COLO829 (cell line): ENCODE data around the gene LYZ.

ENCODE experiments used
- DNase-seq: peaks from one replicate; pipeline ENCODE4 v3.0.0; 2012; ENCODE audit warnings: low spot score

Gene LYZ

DNA sequence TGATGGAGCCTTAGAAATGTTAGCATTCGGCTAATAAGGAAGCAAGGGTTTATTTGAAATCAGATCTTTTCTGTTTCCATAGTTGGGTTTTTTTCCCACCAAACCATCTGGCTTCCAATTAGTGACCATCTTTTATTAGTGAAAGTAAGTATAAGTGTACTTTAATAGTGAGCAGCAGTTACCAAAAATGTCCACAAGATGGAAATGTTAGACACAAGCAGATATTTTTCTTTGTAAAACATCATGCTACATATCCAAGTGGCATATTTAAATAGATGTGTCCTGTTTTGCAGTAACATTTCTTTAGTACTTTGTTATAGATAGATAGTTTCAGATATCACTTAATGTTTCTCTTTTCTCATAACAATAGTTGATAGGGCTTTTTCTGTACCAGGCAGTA lies 40.2 kb downstream of the LYZ start:
- no peak for DNase-seq

DNA sequence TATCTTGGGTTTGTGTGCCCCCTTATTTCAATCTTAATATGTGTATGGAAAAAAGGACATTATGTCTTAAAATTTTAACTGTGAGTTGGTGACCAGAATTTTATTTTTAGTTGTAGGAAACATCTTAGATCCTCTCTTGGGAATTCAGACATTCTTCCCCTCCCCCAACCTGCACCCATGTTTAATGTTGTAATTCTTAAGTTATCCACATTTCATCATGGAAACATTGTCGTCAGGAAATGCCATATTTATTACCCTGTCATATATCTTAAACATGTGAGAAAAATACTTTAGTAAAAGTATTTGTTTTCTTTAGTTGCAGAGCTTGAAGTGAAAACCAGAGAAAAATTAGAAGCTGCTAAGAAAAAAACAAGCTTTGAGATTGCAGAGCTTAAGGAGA lies 41.6 kb downstream of the LYZ start:
- DNase-seq, result no peak

DNA sequence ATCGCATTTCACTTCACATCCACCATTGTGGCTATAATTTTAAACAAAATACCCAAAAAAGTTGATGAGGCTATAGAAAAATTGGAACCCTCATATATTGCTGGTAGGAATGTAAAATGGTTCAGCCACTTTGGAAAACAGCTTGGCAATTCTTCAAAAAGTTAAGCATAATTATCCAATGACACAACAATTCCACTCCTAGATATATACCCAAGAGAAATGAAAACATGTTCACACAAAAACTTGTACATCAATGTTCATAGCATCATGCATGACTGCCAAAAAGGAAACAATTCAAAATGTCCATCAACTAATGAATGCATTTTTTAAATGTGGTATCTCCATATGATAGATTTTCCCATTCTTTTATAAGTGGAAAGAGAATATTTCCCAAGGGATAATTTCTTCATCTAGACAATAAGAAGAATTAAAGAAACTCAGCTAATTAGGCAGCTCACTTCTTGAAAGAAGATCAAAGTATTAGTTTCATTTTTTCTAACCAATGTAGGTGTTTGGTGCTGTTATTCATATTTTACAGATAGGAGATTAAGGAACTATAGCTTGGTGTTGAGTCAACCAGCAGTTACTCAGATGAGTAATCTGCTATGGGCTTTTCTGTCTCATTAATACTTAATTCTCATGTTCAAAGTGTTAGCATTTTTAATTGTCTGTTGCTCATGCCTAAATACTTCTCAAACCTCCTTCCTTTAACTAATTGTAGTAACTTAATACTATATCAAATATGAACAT lies 44.2 kb downstream of the LYZ start:
- DNase-seq, result no peak

DNA sequence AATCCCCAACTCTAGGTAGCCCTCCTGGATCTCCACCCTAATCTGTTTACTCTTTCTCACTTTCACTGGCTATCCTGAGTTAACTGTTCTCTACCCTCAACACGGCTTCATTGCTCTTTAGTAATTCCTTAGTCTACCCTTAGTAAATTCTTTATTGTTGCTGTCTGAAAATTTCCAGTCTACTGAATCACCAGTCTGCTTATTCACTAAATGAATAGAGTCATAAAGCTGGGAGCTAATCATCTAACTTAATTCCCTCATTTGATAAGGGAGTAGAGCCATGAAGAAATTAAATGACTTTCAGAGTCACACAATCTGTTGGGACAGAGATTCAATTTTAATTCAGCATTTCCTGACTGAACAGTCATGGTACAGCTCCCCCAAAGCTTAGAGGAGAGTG lies 47.9 kb downstream of the LYZ start:
- DNase-seq, result no peak

DNA sequence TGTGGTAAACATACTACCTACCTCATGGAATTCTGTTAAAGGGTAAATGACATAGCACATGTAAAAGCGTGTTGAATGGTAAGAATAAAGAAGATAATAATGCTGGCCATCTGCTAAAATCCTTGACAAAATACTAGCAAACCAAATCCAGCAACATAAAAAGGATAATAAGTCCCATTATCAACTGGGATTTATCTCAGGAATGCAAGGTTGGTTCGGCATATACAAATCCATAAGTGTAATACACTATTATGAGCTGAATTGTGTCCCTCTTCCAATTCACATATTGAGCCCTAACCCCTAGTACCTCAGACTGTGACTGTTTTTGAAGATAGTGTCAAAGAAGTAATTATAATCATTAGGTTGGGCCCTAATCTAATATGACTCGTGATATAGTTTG lies 48.8 kb downstream of the LYZ start:
- DNase-seq, result no peak

DNA sequence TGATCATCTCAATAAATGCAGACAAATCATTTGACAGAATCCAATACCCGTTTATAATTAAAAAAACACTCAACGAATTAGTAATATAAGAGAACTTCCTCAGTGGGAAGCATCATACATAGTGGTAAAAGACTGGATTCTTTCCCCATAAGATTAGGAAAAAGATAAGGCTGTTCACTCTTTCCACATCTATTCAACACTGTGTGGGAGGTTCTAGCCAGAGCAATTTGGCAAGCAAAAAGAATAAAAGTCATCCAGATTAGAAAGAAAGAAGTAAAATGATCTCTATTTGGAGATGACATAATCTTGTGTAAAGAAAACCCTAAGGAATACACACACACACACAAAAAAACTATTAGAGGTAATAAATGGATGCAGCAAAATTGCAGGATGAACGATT lies 49.8 kb downstream of the LYZ start:
- DNase-seq, result no peak

DNA sequence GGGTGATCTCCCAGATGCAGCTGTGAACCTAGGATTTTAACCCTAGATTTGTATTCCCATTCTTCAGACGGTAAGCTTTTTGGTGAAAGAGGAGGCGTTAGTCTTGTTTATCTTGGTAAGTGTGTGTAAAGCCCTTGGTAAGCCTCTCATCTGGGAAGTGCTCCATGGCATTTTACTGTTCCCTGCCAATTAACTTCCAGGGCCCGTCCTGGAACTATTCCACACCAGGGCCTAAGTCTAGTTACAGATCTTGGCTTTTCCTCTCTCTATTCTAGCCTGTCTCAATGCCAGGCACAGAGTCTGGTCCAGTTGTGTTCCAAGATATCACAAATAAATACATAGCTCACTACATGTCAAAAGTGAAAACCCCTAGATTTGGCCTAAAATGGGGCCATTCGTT lies 53.8 kb downstream of the LYZ start:
- DNase-seq, result no peak
